HCT116 (cell line): ENCODE results near the gene C3orf85. TPM values are rescaled to one million over a fixed set of nuclear protein-coding genes. Genes with fewer than 3 reads are reported as not detected.
A peak's percentile ranks its signal among the peaks of the same experiment; 100 is the strongest.

Experiments used
- ATAC-seq: fragments of 200-7000 bp; cut with Tn5 transposase; 2 replicates; pipeline ENCODE4 v1.9.1; 2020; ENCODE audit warnings: mild to moderate bottlenecking, moderate library complexity
- BruUV-seq: library from RNA; stranded (reverse); fragments of 400-500 nt; replicated peaks from 2 replicates; lab custom pipeline; 2021; lab: Mats Ljungman, UMichigan
- CTCF ChIA-PET: fragments of 300-600 bp; sonication (Branson Sonifier 250); formaldehyde crosslinking; loops from one replicate; lab custom pipeline; 2021; ENCODE audit warnings: antibody characterized with exemption; lab: Charles Lee
- POLR2A ChIA-PET: fragments of 300-600, 350-600 bp; sonication (Branson Sonifier 250); formaldehyde crosslinking; loops from one replicate; lab custom pipeline; 2021; ENCODE audit warnings: antibody characterized with exemption; lab: Charles Lee
- RAD21 ChIA-PET, 2 experiments: fragments of 300-600 bp; sonication (Branson Sonifier 250); formaldehyde crosslinking; loops; one replicate each; lab custom pipeline; 2023; ENCODE audit warnings: low total read pairs in 2 of 2; ENCODE audit not compliant: uncharacterized antibody in 2 of 2, unreplicated experiment in 2 of 2, low non-redundant PET in 1 of 2; lab: Charles Lee
- DNase-seq: peaks from one replicate; pipeline ENCODE4 v3.0.0-alpha.2; 2010; ENCODE audit warnings: low read depth, low spot score
- H2AFZ ChIP-seq: fragments of 200-600 bp; shearing (Covaris generic), sonication (generic); 2 replicates; pipeline ENCODE4 v1.6.1; 2017; ENCODE audit warnings: low read depth, mixed run types, mixed read lengths, antibody characterized with exemption, low read length; ENCODE audit not compliant: poor library complexity, severe bottlenecking
- H3K27ac ChIP-seq: 2 replicates; pipeline ENCODE4 v1.5.1; 2012; ENCODE audit warnings: low read depth, low read length
- H3K27me3 ChIP-seq: fragments of 200-600 bp; sonication (generic); 2 replicates; pipeline ENCODE4 v1.6.1; 2016; ENCODE audit warnings: mixed run types, low read length, mixed read lengths; ENCODE audit not compliant: insufficient read depth
- H3K36me3 ChIP-seq, 2 experiments: fragments of 200-500 bp in 1 of 2; fragments of 200-600 bp in 1 of 2; sonication (Bioruptor generic) in 1 of 2; sonication (generic) in 1 of 2; 2 replicates each; pipeline versions ENCODE4 v1.5.1 to v1.6.1; 2014 to 2016; ENCODE audit warnings: low read length in 2 of 2, inconsistent platforms in 1 of 2, mixed read lengths in 1 of 2, mixed run types in 1 of 2; ENCODE audit not compliant: insufficient read depth in 2 of 2, control insufficient read depth in 1 of 2
- H3K4me1 ChIP-seq, 2 experiments: fragments of 200-600 bp in 1 of 2; sonication (generic) in 1 of 2; 2 replicates each; pipeline versions ENCODE4 v1.5.1 to v1.6.1; 2012 to 2017; ENCODE audit warnings: low read length in 2 of 2, inconsistent platforms in 1 of 2, mild to moderate bottlenecking in 1 of 2, mixed read lengths in 1 of 2, mixed run types in 1 of 2, moderate library complexity in 1 of 2; ENCODE audit not compliant: insufficient read depth in 2 of 2, control insufficient read depth in 1 of 2
- H3K4me2 ChIP-seq: fragments of 200-600 bp; sonication (generic); 2 replicates; pipeline ENCODE4 v1.6.1; 2017; ENCODE audit warnings: mixed run types, low read length, mixed read lengths
- H3K4me3 ChIP-seq, 2 experiments: fragments of 200-600 bp in 1 of 2; sonication (generic) in 1 of 2; replicated peaks in 1 of 2; 2 replicates each; pipeline ENCODE4 v1.5.1; 2011 to 2016; ENCODE audit warnings: low read length in 2 of 2, control low read depth in 1 of 2, low read depth in 1 of 2, mild to moderate bottlenecking in 1 of 2, mixed read lengths in 1 of 2, mixed run types in 1 of 2
- H3K79me2 ChIP-seq: fragments of 200-600 bp; sonication (generic); 2 replicates; pipeline ENCODE4 v1.6.1; 2017; ENCODE audit warnings: mild to moderate bottlenecking, mixed run types, low read length, moderate library complexity, mixed read lengths; ENCODE audit not compliant: insufficient read depth
- H3K9ac ChIP-seq: fragments of 200-600 bp; sonication (generic); 2 replicates; pipeline ENCODE4 v1.6.1; 2016; ENCODE audit warnings: low read length, mixed read lengths
- H3K9me2 ChIP-seq: fragments of 200-600 bp; sonication (generic), shearing (Covaris generic); 2 replicates; pipeline ENCODE4 v1.6.1; 2017; ENCODE audit warnings: mixed run types, mild to moderate bottlenecking, moderate library complexity; ENCODE audit not compliant: insufficient read depth
- H3K9me3 ChIP-seq, 2 experiments: fragments of 200-500 bp in 1 of 2; fragments of 200-600 bp in 1 of 2; sonication (Bioruptor generic) in 1 of 2; sonication (generic) in 1 of 2; 2 replicates each; pipeline ENCODE4 v1.6.1; 2014 to 2017; ENCODE audit warnings: low read length in 2 of 2, mixed read lengths in 2 of 2, inconsistent platforms in 1 of 2, low read depth in 1 of 2, mild to moderate bottlenecking in 1 of 2, mixed run types in 1 of 2, moderate library complexity in 1 of 2; ENCODE audit not compliant: control insufficient read depth in 1 of 2, insufficient read depth in 1 of 2
- H4K20me1 ChIP-seq: fragments of 200-600 bp; sonication (generic), shearing (Covaris generic); 2 replicates; pipeline ENCODE4 v1.6.1; 2017; ENCODE audit warnings: mixed run types, mild to moderate bottlenecking, moderate library complexity; ENCODE audit not compliant: insufficient read depth
- CBX3 ChIP-seq: IDR thresholded peaks from 2 replicates; pipeline ENCODE4 v1.6.1; 2012; ENCODE audit warnings: low read depth
- EGR1 ChIP-seq: IDR thresholded peaks from 2 replicates; pipeline ENCODE4 v1.6.1; 2012; ENCODE audit warnings: low read depth
- SRF ChIP-seq: IDR thresholded peaks from 2 replicates; pipeline ENCODE4 v1.6.1; 2012; ENCODE audit warnings: low read depth
- TCF7L2 ChIP-seq: IDR thresholded peaks from 2 replicates; pipeline ENCODE4 v1.7.0; 2011; ENCODE audit warnings: borderline replicate concordance, inconsistent platforms; ENCODE audit not compliant: insufficient read depth, insufficient read length; ENCODE audit errors: extremely low read depth
- YY1 ChIP-seq: IDR thresholded peaks from 2 replicates; pipeline ENCODE4 v1.6.1; 2011; ENCODE audit warnings: low read length, low read depth, moderate library complexity, mild to moderate bottlenecking; ENCODE audit not compliant: insufficient replicate concordance; ENCODE audit errors: extremely low read depth
- intact Hi-C: fragments of 100-400 bp; cut with micrococcal nuclease; formaldehyde crosslinking; loops from 2 replicates; pipeline ENCODE4 v1.10.0; 2022
- total RNA-seq: library from RNA; stranded (reverse); gene quantifications from one replicate; pipeline ENCODE4 v1.2.1, GENCODE V29; 2021; ENCODE audit not compliant: unreplicated experiment
- TF ChIP-seq, protein P1 (sequence below): IDR thresholded peaks from 2 replicates; pipeline ENCODE4 v1.6.1; 2012
- TF ChIP-seq, protein P2 (sequence below): IDR thresholded peaks from 2 replicates; pipeline ENCODE4 v1.6.1; 2012

The C3orf85 gene
- total RNA-seq, 1 experiment from 2014 or later: not detected

- ChIA-PET POLR2A (no interaction called here), CTCF (no interaction called here), RAD21 (no interaction called here)
- ATAC-seq (peak; percentile 63; the same call in 1 of the 2 replicates), DNase-seq (peak; percentile 6)
- H3K27ac ChIP-seq: no peak overlapping the region
- BruUV-seq: no TSS peak
- no peak overlapping the region for H3K9ac ChIP-seq
- TF ChIP-seq TCF7L2: no peak
- TF ChIP-seq, protein P1, sequence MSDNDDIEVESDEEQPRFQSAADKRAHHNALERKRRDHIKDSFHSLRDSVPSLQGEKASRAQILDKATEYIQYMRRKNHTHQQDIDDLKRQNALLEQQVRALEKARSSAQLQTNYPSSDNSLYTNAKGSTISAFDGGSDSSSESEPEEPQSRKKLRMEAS: no peak
- no peak for TF ChIP-seq CBX3
- no peak for TF ChIP-seq EGR1
- TF ChIP-seq SRF: no peak
- TF ChIP-seq YY1: no peak
- TF ChIP-seq, protein P2, sequence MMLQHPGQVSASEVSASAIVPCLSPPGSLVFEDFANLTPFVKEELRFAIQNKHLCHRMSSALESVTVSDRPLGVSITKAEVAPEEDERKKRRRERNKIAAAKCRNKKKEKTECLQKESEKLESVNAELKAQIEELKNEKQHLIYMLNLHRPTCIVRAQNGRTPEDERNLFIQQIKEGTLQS: no peak
- peak overlapping the region; percentile 45 for H3K4me2 ChIP-seq
- H3K9me2 ChIP-seq: no peaks in the 10 kb centered on the region
- no peaks in the 10 kb centered on the region for H3K79me2 ChIP-seq
- H2AFZ ChIP-seq: peak overlapping the region; percentile 98
- peaks cover 0 to 11% of the 10 kb centered on the region in 2 experiments; a peak in 2 of 4 replicates for H3K4me1 ChIP-seq
- intact Hi-C loops: no loop called here
- no peaks in the 10 kb centered on the region for H3K27me3 ChIP-seq
- H3K36me3 ChIP-seq: no peaks in the 10 kb centered on the region
- no peaks in the 10 kb centered on the region for H3K9me3 ChIP-seq
- H3K4me3 ChIP-seq: no peak overlapping the region
- no peaks in the 10 kb centered on the region for H4K20me1 ChIP-seq
Observed at GRCh38 chr3:109195815-109196214, 59.3 kb downstream of the C3orf85 start.

Other genes starting within 250 kb of the C3orf85 start
- gene GUCA1C, start 182.8 kb upstream of the C3orf85 start, total RNA-seq: not detected
- not detected for gene MORC1, start 18.6 kb upstream of the C3orf85 start, total RNA-seq
- gene DPPA2, start 179.8 kb downstream of the C3orf85 start, total RNA-seq: not detected
- 0.27 TPM for gene DPPA4, start 200.8 kb downstream of the C3orf85 start, total RNA-seq